Endodermal cell (in vitro differentiated cells): ENCODE results near the gene HEXB. TPM values are rescaled to one million over a fixed set of nuclear protein-coding genes. Genes with fewer than 3 reads are reported as not detected.

Experiments
- DNase-seq: peaks from one replicate; pipeline ENCODE4 v3.0.0-alpha.2; 2017
- H3K27ac ChIP-seq: 2 replicates; pipeline ENCODE4 v1.5.1; 2013; ENCODE audit warnings: mild to moderate bottlenecking, low read depth, low read length, moderate library complexity
- H3K27me3 ChIP-seq: 2 replicates; pipeline ENCODE4 v1.6.1; 2013; ENCODE audit warnings: mild to moderate bottlenecking, low read length, moderate library complexity; ENCODE audit not compliant: insufficient read depth, control insufficient read depth, poor library complexity, severe bottlenecking
- H3K36me3 ChIP-seq: 2 replicates; pipeline ENCODE4 v1.7.0; 2013; ENCODE audit warnings: mild to moderate bottlenecking, low read length, moderate library complexity; ENCODE audit not compliant: control insufficient read depth, insufficient read depth
- H3K4me1 ChIP-seq: one replicate; pipeline ENCODE4 v1.7.0; 2013; ENCODE audit warnings: low read length; ENCODE audit not compliant: control insufficient read depth, insufficient read depth
- H3K4me3 ChIP-seq: 2 replicates; pipeline ENCODE4 v1.5.1; 2013; ENCODE audit warnings: mild to moderate bottlenecking, low read length, moderate library complexity
- H3K9ac ChIP-seq: 2 replicates; pipeline ENCODE4 v1.6.1; 2013; ENCODE audit warnings: mild to moderate bottlenecking, low read length, moderate library complexity; ENCODE audit not compliant: poor library complexity, severe bottlenecking; ENCODE audit errors: extremely low read depth
- H3K9me3 ChIP-seq: 2 replicates; pipeline ENCODE4 v1.6.1; 2013; ENCODE audit warnings: mild to moderate bottlenecking, low read length, moderate library complexity; ENCODE audit not compliant: control insufficient read depth
- H3K27ac Mint-ChIP-seq: 2 replicates; pipeline ENCODE4 v1.8.0; 2020; ENCODE audit warnings: mixed read lengths
- H3K27me3 Mint-ChIP-seq: 2 replicates; pipeline ENCODE4 v1.8.0; 2021; ENCODE audit warnings: mild to moderate bottlenecking, mixed read lengths; ENCODE audit not compliant: insufficient read depth
- H3K36me3 Mint-ChIP-seq: 2 replicates; pipeline ENCODE4 v1.8.0; 2020; ENCODE audit warnings: low read depth, mixed read lengths
- H3K4me1 Mint-ChIP-seq: 2 replicates; pipeline ENCODE4 v1.8.0; 2020; ENCODE audit warnings: mixed read lengths
- H3K4me3 Mint-ChIP-seq: 2 replicates; pipeline ENCODE4 v1.8.0; 2020; ENCODE audit warnings: mild to moderate bottlenecking, moderate library complexity, mixed read lengths
- H3K9me3 Mint-ChIP-seq: 2 replicates; pipeline ENCODE4 v1.8.0; 2020; ENCODE audit warnings: mild to moderate bottlenecking, mixed read lengths
- WGBS, 2 experiments: methylation state at CpG; one replicate each; pipeline versions ENCODE4 v1.1.5 to v1.1.7; 2013; ENCODE audit warnings: missing lambda C conversion rate in 2 of 2, mixed read lengths in 1 of 2; ENCODE audit not compliant: insufficient coverage in 1 of 2, insufficient read length in 1 of 2; 5-methylcytosine and 5-hydroxymethylcytosine counted together
- total RNA-seq, 2 donors: library from RNA; stranded (reverse); fragmentation: NEBNext Ultra II Directional in 1 of 2; extraction: Animal tissue kit (Norgen Biotek cat#: 25700) in 1 of 2; gene quantifications; 2 replicates in 1 of 2; 3 replicates in 1 of 2; pipeline ENCODE4 v1.2.1, GENCODE V29; 2021
- TF ChIP-seq, protein P1 (sequence below): fragments of 200-600 bp; sonication (generic); conservative IDR thresholded peaks from 2 replicates; pipeline ENCODE4 v1.5.0; 2021; ENCODE audit warnings: antibody characterized with exemption, mild to moderate bottlenecking

HEXB gene
- total RNA-seq, 2 donors from 2014 or later: 68.4 to 112 TPM

DNA sequence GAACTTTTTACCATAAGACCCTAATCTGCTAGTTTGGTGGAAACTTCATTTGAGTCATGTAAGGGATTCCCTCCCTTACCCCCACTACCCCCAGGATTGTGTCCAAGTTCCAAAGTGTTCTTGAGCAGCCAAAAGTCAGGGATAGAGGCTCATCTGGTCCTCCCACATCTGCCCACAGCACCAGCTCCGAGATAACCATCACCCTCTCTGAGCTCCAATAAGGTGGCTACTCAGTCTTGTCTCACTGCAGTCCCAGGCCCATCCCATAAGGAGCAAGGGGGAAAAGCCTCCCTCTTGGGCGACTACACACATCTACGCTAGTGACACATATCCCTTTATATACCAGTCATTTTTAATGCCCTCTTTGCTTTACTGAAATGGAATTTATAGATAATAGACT lies 32.5 kb upstream of the HEXB start:
- WGBS, 2 experiments: 89% methylated on average over 2 of the region's 3 CpGs; no CpG with 5 or more reads in 1 of the 2 experiments
- no peaks in the 10 kb centered on the region for H3K9me3 ChIP-seq
- no peak for DNase-seq
- Mint-ChIP-seq H3K4me1 (peaks cover 6% of the 10 kb centered on the region), H3K27me3 (no peaks in the 10 kb centered on the region), H3K4me3 (no peak overlapping the region), H3K9me3 (peaks cover under 1% of the 10 kb centered on the region), H3K36me3 (no peaks in the 10 kb centered on the region), H3K27ac (no peak overlapping the region)
- H3K36me3 ChIP-seq: no peaks in the 10 kb centered on the region
- no peak overlapping the region for H3K27ac ChIP-seq
- no peak overlapping the region for H3K9ac ChIP-seq
- no peaks in the 10 kb centered on the region for H3K4me1 ChIP-seq
- H3K27me3 ChIP-seq: no peaks in the 10 kb centered on the region
- no peak overlapping the region for H3K4me3 ChIP-seq
- TF ChIP-seq, protein P1, sequence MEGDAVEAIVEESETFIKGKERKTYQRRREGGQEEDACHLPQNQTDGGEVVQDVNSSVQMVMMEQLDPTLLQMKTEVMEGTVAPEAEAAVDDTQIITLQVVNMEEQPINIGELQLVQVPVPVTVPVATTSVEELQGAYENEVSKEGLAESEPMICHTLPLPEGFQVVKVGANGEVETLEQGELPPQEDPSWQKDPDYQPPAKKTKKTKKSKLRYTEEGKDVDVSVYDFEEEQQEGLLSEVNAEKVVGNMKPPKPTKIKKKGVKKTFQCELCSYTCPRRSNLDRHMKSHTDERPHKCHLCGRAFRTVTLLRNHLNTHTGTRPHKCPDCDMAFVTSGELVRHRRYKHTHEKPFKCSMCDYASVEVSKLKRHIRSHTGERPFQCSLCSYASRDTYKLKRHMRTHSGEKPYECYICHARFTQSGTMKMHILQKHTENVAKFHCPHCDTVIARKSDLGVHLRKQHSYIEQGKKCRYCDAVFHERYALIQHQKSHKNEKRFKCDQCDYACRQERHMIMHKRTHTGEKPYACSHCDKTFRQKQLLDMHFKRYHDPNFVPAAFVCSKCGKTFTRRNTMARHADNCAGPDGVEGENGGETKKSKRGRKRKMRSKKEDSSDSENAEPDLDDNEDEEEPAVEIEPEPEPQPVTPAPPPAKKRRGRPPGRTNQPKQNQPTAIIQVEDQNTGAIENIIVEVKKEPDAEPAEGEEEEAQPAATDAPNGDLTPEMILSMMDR: no peak

DNA sequence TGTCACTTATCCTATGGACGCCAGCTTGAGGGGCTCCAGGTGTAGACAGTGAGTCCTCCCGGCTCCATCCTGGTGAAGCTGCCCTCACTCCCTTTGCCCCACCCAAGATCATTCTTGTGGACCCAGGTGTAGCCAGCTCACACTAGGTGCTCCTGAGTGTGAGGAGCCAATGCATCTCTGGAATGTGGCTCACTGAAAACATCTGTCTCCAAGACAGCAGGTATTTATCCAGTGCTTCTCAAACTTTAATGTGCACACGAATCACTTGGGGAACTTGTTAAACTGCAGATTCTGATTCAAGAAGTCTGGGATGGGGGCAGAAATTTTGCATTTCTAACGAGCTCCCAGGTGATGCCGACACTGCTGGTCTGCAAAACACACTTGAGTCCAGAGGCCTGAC lies 31.0 kb upstream of the HEXB start:
- Histone ChIP-seq H3K4me1 (no peaks in the 10 kb centered on the region), H3K36me3 (no peaks in the 10 kb centered on the region), H3K27me3 (no peaks in the 10 kb centered on the region), H3K9ac (no peak overlapping the region), H3K27ac (no peak overlapping the region), H3K4me3 (no peak overlapping the region), H3K9me3 (peaks cover 5% of the 10 kb centered on the region)
- DNase-seq: no peak
- Mint-ChIP-seq H3K4me1 (peaks cover 4% of the 10 kb centered on the region), H3K27ac (no peak overlapping the region), H3K4me3 (no peak overlapping the region), H3K9me3 (peaks cover 6% of the 10 kb centered on the region), H3K27me3 (no peaks in the 10 kb centered on the region), H3K36me3 (no peaks in the 10 kb centered on the region)
- 55 to 87% methylated on average over 2 to 5 of the region's 5 CpGs for WGBS, 2 experiments
- TF ChIP-seq, protein P1: no peak

DNA sequence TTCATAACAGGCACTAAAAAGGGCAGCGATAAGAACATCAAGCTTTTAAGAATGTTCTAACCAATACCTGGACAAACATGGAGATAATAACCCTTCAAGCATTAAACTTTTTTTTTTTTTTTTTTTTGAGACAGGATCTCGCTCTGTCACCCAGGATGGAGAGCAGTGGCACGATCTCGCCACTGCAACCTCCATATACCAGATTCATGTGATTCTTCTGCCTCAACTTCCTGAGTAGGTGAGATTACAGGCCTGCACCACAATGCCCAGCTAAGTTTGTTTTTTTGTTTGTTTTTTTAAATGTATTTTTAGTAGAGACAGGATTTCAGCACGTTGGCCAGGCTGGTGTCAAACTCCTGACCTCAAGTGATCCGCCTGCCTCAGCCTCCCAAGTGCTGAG lies 29.8 kb upstream of the HEXB start:
- no peaks in the 10 kb centered on the region for H3K36me3 Mint-ChIP-seq
- H3K4me1 ChIP-seq: no peaks in the 10 kb centered on the region
- no peaks in the 10 kb centered on the region for H3K27me3 Mint-ChIP-seq
- no peak overlapping the region for H3K4me3 ChIP-seq
- H3K36me3 ChIP-seq: no peaks in the 10 kb centered on the region
- H3K9ac ChIP-seq: no peak overlapping the region
- H3K27me3 ChIP-seq: no peaks in the 10 kb centered on the region
- no peak overlapping the region for H3K4me3 Mint-ChIP-seq
- no peak overlapping the region for H3K27ac Mint-ChIP-seq
- H3K4me1 Mint-ChIP-seq: peaks cover 4% of the 10 kb centered on the region
- peaks cover 6% of the 10 kb centered on the region for H3K9me3 Mint-ChIP-seq
- no peak for DNase-seq
- H3K9me3 ChIP-seq: peaks cover 5% of the 10 kb centered on the region
- no peak overlapping the region for H3K27ac ChIP-seq
- TF ChIP-seq, protein P1: no peak
- WGBS, 2 experiments: 95 to 100% methylated on average over 1 to 6 of the region's 6 CpGs
